GM23338 (cell line): Measurements from ENCODE around the gene VKORC1L1. TPM values are rescaled to one million over a fixed set of nuclear protein-coding genes. Genes with fewer than 3 reads are reported as not detected.

Source experiments
- ATAC-seq: fragments of 200-7000 bp; cut with Tn5 transposase; 3 replicates; pipeline ENCODE4 v1.9.1; 2020
- DNase-seq: peaks from one replicate; pipeline ENCODE4 v3.0.0-alpha.2; 2015; ENCODE audit warnings: low spot score
- H2AFZ ChIP-seq: fragments of 200-600 bp; sonication (generic); 2 replicates; pipeline ENCODE4 v1.8.0; 2016; ENCODE audit warnings: antibody characterized with exemption, mild to moderate bottlenecking, moderate library complexity
- H3F3A ChIP-seq: fragments of 200-600 bp; sonication (generic); replicated peaks from 2 replicates; pipeline ENCODE4 v1.8.0; 2017; ENCODE audit warnings: antibody characterized with exemption, mixed run types, low read depth
- H3K27ac ChIP-seq: fragments of 200-600 bp; sonication (generic); 2 replicates; pipeline ENCODE4 v1.6.1; 2016; ENCODE audit warnings: low read depth
- H3K27me3 ChIP-seq: fragments of 200-600 bp; sonication (generic); 2 replicates; pipeline ENCODE4 v1.8.0; 2016; ENCODE audit warnings: mild to moderate bottlenecking, mixed run types, moderate library complexity; ENCODE audit not compliant: insufficient read depth
- H3K36me3 ChIP-seq: fragments of 200-600 bp; sonication (generic); 2 replicates; pipeline ENCODE4 v1.8.0; 2016; ENCODE audit warnings: mild to moderate bottlenecking; ENCODE audit not compliant: insufficient read depth
- H3K4me1 ChIP-seq: fragments of 200-600 bp; sonication (generic); 2 replicates; pipeline ENCODE4 v1.8.0; 2016; ENCODE audit warnings: mild to moderate bottlenecking, moderate library complexity; ENCODE audit not compliant: insufficient read depth
- H3K4me2 ChIP-seq: fragments of 200-600 bp; sonication (generic); 2 replicates; pipeline ENCODE4 v1.7.1; 2017; ENCODE audit warnings: mixed run types
- H3K4me3 ChIP-seq: fragments of 200-600 bp; sonication (generic); 2 replicates; pipeline ENCODE4 v1.6.1; 2016; ENCODE audit warnings: mixed run types
- H3K79me2 ChIP-seq: fragments of 200-600 bp; sonication (generic); replicated peaks from 2 replicates; pipeline ENCODE4 v1.8.0; 2017; ENCODE audit warnings: mild to moderate bottlenecking; ENCODE audit not compliant: insufficient read depth
- H3K9me2 ChIP-seq: fragments of 200-600 bp; sonication (generic); 2 replicates; pipeline ENCODE4 v1.8.0; 2017; ENCODE audit not compliant: insufficient read depth
- H4K20me1 ChIP-seq: fragments of 200-600 bp; sonication (generic); replicated peaks from 2 replicates; pipeline ENCODE4 v1.8.0; 2017; ENCODE audit warnings: mild to moderate bottlenecking; ENCODE audit not compliant: insufficient read depth
- H3K27ac Mint-ChIP-seq: 2 replicates; pipeline ENCODE4 v1.8.0; 2020; ENCODE audit warnings: inconsistent platforms, mild to moderate bottlenecking, moderate library complexity, mixed read lengths
- H3K27me3 Mint-ChIP-seq: 3 replicates; pipeline ENCODE4 v1.8.0; 2022; ENCODE audit warnings: low read depth, mild to moderate bottlenecking, moderate library complexity, mixed read lengths, inconsistent platforms; ENCODE audit not compliant: insufficient read depth, poor library complexity
- H3K36me3 Mint-ChIP-seq: 3 replicates; pipeline ENCODE4 v1.8.0; 2021; ENCODE audit warnings: low read depth, mild to moderate bottlenecking, inconsistent platforms, moderate library complexity, mixed read lengths
- H3K4me1 Mint-ChIP-seq: 3 replicates; pipeline ENCODE4 v1.8.0; 2020; ENCODE audit warnings: mild to moderate bottlenecking, inconsistent platforms, mixed read lengths
- H3K4me3 Mint-ChIP-seq: 3 replicates; pipeline ENCODE4 v1.8.0; 2021; ENCODE audit warnings: moderate library complexity, mild to moderate bottlenecking, inconsistent platforms, mixed read lengths
- H3K9me3 Mint-ChIP-seq: 3 replicates; pipeline ENCODE4 v1.8.0; 2020; ENCODE audit warnings: moderate library complexity, mild to moderate bottlenecking, inconsistent platforms, mixed read lengths
- CREB1 ChIP-seq: fragments of 250-450 bp; sonication (Bioruptor Pico); IDR thresholded peaks from 2 replicates; pipeline ENCODE4 v1.5.0; 2020; ENCODE audit warnings: low read depth, mild to moderate bottlenecking, moderate library complexity
- CTCF ChIP-seq, 2 experiments: fragments of 200-600 bp in 1 of 2; sonication (generic) in 1 of 2; conservative IDR thresholded peaks; 2 replicates each; pipeline versions ENCODE4 v1.5.1 to v1.6.1; 2016 to 2017; ENCODE audit warnings: antibody characterized with exemption in 2 of 2, low read depth in 2 of 2, mild to moderate bottlenecking in 2 of 2, moderate library complexity in 1 of 2
- ETS1 ChIP-seq: IDR thresholded peaks from 2 replicates; pipeline ENCODE4 v1.6.1; 2016; ENCODE audit warnings: antibody characterized with exemption
- EZH2 ChIP-seq: fragments of 200-600 bp; sonication (generic); IDR thresholded peaks from one replicate; pipeline ENCODE4 v1.8.0; 2017; ENCODE audit warnings: antibody characterized with exemption, mild to moderate bottlenecking, low read depth; ENCODE audit not compliant: unreplicated experiment
- EZH2phosphoT487 ChIP-seq: fragments of 200-600 bp; sonication (generic); IDR thresholded peaks from one replicate; pipeline ENCODE4 v1.8.1; 2018; ENCODE audit warnings: antibody characterized with exemption; ENCODE audit not compliant: unreplicated experiment
- JUNB ChIP-seq: IDR thresholded peaks from one replicate; pipeline ENCODE4 v1.6.1; 2016; ENCODE audit warnings: antibody characterized with exemption; ENCODE audit not compliant: unreplicated experiment
- NANOG ChIP-seq: IDR thresholded peaks from 2 replicates; pipeline ENCODE4 v1.6.1; 2016; ENCODE audit warnings: antibody characterized with exemption, borderline replicate concordance
- POLR2AphosphoS5 ChIP-seq: IDR thresholded peaks from 2 replicates; pipeline ENCODE4 v1.6.1; 2016; ENCODE audit warnings: antibody characterized with exemption, low read depth
- REST ChIP-seq: IDR thresholded peaks from one replicate; pipeline ENCODE4 v1.6.1; 2018; ENCODE audit warnings: antibody characterized with exemption; ENCODE audit not compliant: unreplicated experiment
- STAT1 ChIP-seq: IDR thresholded peaks from one replicate; pipeline ENCODE4 v1.6.1; 2016; ENCODE audit warnings: antibody characterized with exemption; ENCODE audit not compliant: unreplicated experiment
- ZNF114 ChIP-seq: fragments of 250-450 bp; sonication (Bioruptor Pico); IDR thresholded peaks from 2 replicates; pipeline ENCODE4 v1.5.0; 2020; ENCODE audit warnings: mild to moderate bottlenecking, moderate library complexity
- ZNF331 ChIP-seq: fragments of 250-450 bp; sonication (Bioruptor Pico); IDR thresholded peaks from 2 replicates; pipeline ENCODE4 v1.5.0; 2020; ENCODE audit warnings: low read depth, mild to moderate bottlenecking, moderate library complexity
- polyA plus RNA-seq: library from polyadenylated mRNA; unstranded; fragments of >200 nt; fragmentation: Nextera tagmentation; extraction: Ambion mirVana; gene quantifications from 2 replicates; pipeline ENCODE4 v1.2.1, GENCODE V29; 2016
- total RNA-seq: library from RNA; depleted of rRNA; stranded (reverse); fragments of >200 nt; shearing (Covaris generic); gene quantifications from 2 replicates; pipeline ENCODE4 v1.2.3, GENCODE V29; 2014
- TF ChIP-seq, protein P1 (sequence below): fragments of 250-450 bp; sonication (Bioruptor Pico); IDR thresholded peaks from 2 replicates; pipeline ENCODE4 v1.5.0; 2020; ENCODE audit warnings: mild to moderate bottlenecking, moderate library complexity

Gene VKORC1L1
- total and polyA plus RNA-seq, 2 experiments from 2014 or later, result 21.5 to 30.3 TPM

DNA sequence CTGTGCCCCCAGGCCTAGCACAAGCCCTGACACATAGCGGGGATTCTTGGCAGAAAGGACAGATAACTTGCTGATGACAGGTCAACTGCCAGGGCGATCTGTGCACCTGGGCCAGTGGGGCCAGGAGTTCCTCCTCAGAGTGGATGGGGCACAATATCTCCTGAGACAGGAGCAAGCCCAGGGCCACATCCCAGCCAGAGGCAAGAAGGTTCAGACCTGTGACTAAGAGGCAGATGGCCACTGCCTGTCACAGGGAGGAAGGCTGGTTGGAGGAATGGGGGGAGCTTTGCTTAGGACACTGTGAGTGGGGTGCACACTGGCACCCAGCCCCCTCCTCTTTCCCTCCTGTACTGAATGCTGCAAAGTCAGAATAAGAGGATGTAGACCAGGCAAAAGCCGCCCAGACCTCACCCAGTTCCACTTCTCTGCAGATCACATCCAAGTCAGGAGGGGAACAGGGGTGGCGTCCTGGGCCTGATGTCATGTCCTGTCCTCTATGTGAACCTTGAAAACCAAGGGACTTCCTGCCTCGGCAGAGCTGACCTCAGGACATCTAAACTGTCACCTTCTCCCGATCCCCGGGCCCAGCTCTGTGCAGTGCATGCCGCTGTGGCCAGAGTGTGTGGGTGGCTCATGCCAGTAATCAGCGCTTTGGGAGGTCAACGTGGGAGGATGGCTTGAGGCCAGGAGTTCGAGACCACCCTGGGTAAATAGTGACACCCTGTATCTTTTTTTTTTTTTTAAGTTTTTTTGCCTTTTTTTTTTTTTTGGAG lies 107.8 kb downstream of the VKORC1L1 start:
- Histone ChIP-seq H3K4me1 (no peaks in the 10 kb centered on the region), H3K27me3 (no peaks in the 10 kb centered on the region), H3K79me2 (peaks cover 17% of the 10 kb centered on the region), H3K36me3 (0 out of 2 replicates have a peak, but pooled peaks cover 3% of the 10 kb centered on the region), H3K4me2 (peak overlapping the region; percentile 87), H3K27ac (no peak overlapping the region), H2AFZ (no peak overlapping the region), H4K20me1 (peaks cover 3% of the 10 kb centered on the region; the same call in 1 of the 2 replicates), H3F3A (no peaks in the 10 kb centered on the region), H3K4me3 (peak overlapping the region; percentile 89), H3K9me2 (no peaks in the 10 kb centered on the region)
- peak overlapping the region; percentile 74 for H3K4me3 Mint-ChIP-seq
- no peak for TF ChIP-seq EZH2phosphoT487
- no peak for TF ChIP-seq JUNB
- no peak for TF ChIP-seq POLR2AphosphoS5
- no peak for TF ChIP-seq CTCF (conservative IDR thresholded peaks at IDR 0.05; ENCODE audit: low read depth in 2 of 2)
- no peak for TF ChIP-seq NANOG
- TF ChIP-seq, protein P1, sequence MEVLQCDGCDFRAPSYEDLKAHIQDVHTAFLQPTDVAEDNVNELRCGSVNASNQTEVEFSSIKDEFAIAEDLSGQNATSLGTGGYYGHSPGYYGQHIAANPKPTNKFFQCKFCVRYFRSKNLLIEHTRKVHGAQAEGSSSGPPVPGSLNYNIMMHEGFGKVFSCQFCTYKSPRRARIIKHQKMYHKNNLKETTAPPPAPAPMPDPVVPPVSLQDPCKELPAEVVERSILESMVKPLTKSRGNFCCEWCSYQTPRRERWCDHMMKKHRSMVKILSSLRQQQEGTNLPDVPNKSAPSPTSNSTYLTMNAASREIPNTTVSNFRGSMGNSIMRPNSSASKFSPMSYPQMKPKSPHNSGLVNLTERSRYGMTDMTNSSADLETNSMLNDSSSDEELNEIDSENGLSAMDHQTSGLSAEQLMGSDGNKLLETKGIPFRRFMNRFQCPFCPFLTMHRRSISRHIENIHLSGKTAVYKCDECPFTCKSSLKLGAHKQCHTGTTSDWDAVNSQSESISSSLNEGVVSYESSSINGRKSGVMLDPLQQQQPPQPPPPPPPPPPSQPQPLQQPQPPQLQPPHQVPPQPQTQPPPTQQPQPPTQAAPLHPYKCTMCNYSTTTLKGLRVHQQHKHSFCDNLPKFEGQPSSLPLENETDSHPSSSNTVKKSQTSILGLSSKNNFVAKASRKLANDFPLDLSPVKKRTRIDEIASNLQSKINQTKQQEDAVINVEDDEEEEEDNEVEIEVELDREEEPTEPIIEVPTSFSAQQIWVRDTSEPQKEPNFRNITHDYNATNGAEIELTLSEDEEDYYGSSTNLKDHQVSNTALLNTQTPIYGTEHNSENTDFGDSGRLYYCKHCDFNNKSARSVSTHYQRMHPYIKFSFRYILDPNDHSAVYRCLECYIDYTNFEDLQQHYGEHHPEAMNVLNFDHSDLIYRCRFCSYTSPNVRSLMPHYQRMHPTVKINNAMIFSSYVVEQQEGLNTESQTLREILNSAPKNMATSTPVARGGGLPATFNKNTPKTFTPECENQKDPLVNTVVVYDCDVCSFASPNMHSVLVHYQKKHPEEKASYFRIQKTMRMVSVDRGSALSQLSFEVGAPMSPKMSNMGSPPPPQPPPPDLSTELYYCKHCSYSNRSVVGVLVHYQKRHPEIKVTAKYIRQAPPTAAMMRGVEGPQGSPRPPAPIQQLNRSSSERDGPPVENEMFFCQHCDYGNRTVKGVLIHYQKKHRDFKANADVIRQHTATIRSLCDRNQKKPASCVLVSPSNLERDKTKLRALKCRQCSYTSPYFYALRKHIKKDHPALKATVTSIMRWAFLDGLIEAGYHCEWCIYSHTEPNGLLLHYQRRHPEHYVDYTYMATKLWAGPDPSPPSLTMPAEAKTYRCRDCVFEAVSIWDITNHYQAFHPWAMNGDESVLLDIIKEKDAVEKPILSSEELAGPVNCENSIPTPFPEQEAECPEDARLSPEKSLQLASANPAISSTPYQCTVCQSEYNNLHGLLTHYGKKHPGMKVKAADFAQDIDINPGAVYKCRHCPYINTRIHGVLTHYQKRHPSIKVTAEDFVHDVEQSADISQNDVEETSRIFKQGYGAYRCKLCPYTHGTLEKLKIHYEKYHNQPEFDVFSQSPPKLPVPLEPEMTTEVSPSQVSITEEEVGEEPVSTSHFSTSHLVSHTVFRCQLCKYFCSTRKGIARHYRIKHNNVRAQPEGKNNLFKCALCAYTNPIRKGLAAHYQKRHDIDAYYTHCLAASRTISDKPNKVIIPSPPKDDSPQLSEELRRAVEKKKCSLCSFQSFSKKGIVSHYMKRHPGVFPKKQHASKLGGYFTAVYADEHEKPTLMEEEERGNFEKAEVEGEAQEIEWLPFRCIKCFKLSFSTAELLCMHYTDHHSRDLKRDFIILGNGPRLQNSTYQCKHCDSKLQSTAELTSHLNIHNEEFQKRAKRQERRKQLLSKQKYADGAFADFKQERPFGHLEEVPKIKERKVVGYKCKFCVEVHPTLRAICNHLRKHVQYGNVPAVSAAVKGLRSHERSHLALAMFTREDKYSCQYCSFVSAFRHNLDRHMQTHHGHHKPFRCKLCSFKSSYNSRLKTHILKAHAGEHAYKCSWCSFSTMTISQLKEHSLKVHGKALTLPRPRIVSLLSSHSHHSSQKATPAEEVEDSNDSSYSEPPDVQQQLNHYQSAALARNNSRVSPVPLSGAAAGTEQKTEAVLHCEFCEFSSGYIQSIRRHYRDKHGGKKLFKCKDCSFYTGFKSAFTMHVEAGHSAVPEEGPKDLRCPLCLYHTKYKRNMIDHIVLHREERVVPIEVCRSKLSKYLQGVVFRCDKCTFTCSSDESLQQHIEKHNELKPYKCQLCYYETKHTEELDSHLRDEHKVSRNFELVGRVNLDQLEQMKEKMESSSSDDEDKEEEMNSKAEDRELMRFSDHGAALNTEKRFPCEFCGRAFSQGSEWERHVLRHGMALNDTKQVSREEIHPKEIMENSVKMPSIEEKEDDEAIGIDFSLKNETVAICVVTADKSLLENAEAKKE (CRISPR knock-in tag), result no peak
- no peak for TF ChIP-seq CREB1 (CRISPR knock-in tag)
- no peak for TF ChIP-seq STAT1
- no peak for TF ChIP-seq EZH2
- TF ChIP-seq ZNF114, result no peak
- no peak for TF ChIP-seq ZNF331
- TF ChIP-seq ETS1, result no peak
- TF ChIP-seq REST, result no peak
- ATAC-seq, result no peak
- peak; percentile 9 for DNase-seq
- no peaks in the 10 kb centered on the region; the same call in 2 of the 3 replicates for H3K4me1 Mint-ChIP-seq
- no peak overlapping the region for H3K27ac Mint-ChIP-seq
- peaks cover 10% of the 10 kb centered on the region for H3K27me3 Mint-ChIP-seq
- H3K9me3 Mint-ChIP-seq, result no peaks in the 10 kb centered on the region
- peaks cover 18% of the 10 kb centered on the region for H3K36me3 Mint-ChIP-seq
